Tibial nerve (tissue), 3 donors: ENCODE data around the gene EGF.

ENCODE experiments used
- CTCF ChIP-seq, 5 experiments: fragments of 200-600 bp in 3 of 5; fragments of 450-650 bp in 2 of 5; sonication (generic) in 3 of 5; IDR thresholded peaks; one replicate each; pipeline ENCODE4 v1.5.1; 2016 to 2019; ENCODE audit warnings: antibody characterized with exemption in 5 of 5, mild to moderate bottlenecking in 3 of 5, moderate library complexity in 2 of 5
- POLR2A ChIP-seq, 2 donors: fragments of 450-650 bp; IDR thresholded peaks; one replicate each; pipeline ENCODE4 v1.6.1; 2017; ENCODE audit warnings: antibody characterized with exemption in 2 of 2, mild to moderate bottlenecking in 2 of 2, moderate library complexity in 2 of 2

DNA sequence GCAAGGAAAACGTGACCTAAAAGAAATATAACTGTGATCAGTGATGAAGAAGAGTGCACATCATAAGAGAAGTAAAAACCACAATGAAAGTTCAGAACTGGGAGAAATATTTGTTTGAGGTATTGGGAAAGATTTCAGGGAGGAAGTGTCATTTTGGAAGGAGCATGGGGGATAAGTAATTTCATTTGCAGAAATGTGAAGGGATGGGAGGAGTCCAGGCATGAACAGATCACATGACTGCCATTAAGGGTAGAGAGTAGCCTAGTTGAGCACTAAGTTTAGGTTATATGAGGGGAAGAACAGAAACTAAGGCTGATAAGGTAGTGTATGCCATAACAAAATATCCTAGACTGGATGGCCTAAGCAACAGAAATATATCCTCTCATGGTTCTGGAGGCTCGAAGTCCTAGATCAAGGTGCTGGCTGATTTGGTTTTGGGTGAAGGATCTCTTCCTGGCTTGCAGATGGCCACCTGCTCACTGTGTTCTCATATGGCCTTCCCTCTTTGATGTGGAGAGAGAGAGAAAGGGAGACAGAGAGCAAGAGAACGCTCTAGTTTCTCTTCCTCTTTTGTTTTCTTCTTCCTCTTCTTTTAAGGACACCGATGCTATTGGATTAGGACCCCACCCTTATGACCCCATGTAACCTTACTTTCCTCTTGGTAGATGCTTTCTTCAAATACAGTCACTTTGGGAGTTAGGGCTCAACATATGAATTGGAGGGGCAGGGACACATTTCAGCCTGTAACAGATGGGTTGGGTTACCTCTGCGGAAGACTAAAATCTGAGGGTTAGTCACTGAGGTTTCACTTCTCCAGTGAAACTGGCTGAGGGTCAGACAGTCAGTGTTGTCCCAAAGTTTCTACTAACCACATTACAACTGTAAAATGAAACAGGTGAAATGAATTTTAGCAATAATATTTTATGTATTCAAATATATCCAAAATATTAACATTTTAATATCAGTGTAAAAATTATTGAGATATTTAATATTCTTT, 77.9 kb downstream of the EGF start:
- TF ChIP-seq CTCF (IDR thresholded peaks at IDR 0.05) (no peak), POLR2A (IDR thresholded peaks at IDR 0.05) (no peak)
